ENCODE measurements around the gene CFHR5. TPM values are rescaled to one million over a fixed set of nuclear protein-coding genes. Genes with fewer than 3 reads are reported as not detected.

CFHR5 gene
- total and polyA plus RNA-seq, 4 donors = not detected

GRCh38 chr1:197017558-197018146, 40.3 kb downstream of the CFHR5 start:
- no peaks in the 10 kb centered on the region for H3K36me3 ChIP-seq (ENCODE audit: control insufficient read depth in 4 of 4, insufficient read depth in 4 of 4, low read length in 4 of 4)
- 60 to 71% methylated on average over 8 of the region's 8 CpGs for WGBS, 2 donors
- H3K9ac ChIP-seq (ENCODE audit: insufficient read depth in 1 of 2, low read length in 2 of 2) = no peak overlapping the region
- ATAC-seq (ENCODE audit: insufficient read depth, low FRiP score) (no peak), DNase-seq (peak in 2 of 3 donors; percentile 17 to 43)
- no peak overlapping the region for H3K27ac ChIP-seq (ENCODE audit: low read depth in 1 of 2, low read length in 1 of 2)
- peaks cover 0 to 2% (median 0%) of the 10 kb centered on the region in 4 donors for H3K9me3 ChIP-seq (ENCODE audit: control insufficient read depth in 4 of 4, insufficient read depth in 3 of 4, low read length in 3 of 4)
- H3K4me1 ChIP-seq (ENCODE audit: control insufficient read depth in 5 of 5, insufficient read depth in 5 of 5, low read length in 5 of 5) = no peaks in the 10 kb centered on the region
- H3K27me3 ChIP-seq (ENCODE audit: control insufficient read depth in 3 of 3, insufficient read depth in 3 of 3, low read length in 2 of 3) = no peaks in the 10 kb centered on the region
- no peak overlapping the region for H3K4me3 ChIP-seq
- TF ChIP-seq CTCF (IDR thresholded peaks at IDR 0.05; ENCODE audit: control extremely low read depth, extremely low read depth) = no peak

GRCh38 chr1:197021716-197022115, 44.4 kb downstream of the CFHR5 start:
- no peak for TF ChIP-seq CTCF (IDR thresholded peaks at IDR 0.05; ENCODE audit: control extremely low read depth, extremely low read depth)
- Histone ChIP-seq H3K36me3 (ENCODE audit: control insufficient read depth in 4 of 4, insufficient read depth in 4 of 4, low read length in 4 of 4) (no peaks in the 10 kb centered on the region), H3K9ac (ENCODE audit: insufficient read depth in 1 of 2, low read length in 2 of 2) (no peak overlapping the region), H3K4me1 (ENCODE audit: control insufficient read depth in 5 of 5, insufficient read depth in 5 of 5, low read length in 5 of 5) (no peaks in the 10 kb centered on the region), H3K9me3 (ENCODE audit: control insufficient read depth in 4 of 4, insufficient read depth in 3 of 4, low read length in 3 of 4) (no peaks in the 10 kb centered on the region), H3K27me3 (ENCODE audit: control insufficient read depth in 3 of 3, insufficient read depth in 3 of 3, low read length in 2 of 3) (no peaks in the 10 kb centered on the region), H3K27ac (ENCODE audit: low read depth in 1 of 2, low read length in 1 of 2) (no peak overlapping the region), H3K4me3 (no peak overlapping the region)
- DNase-seq = no peak
- WGBS, 2 donors = 29 to 49% methylated on average over 4 of the region's 4 CpGs
- no peak for ATAC-seq (ENCODE audit: insufficient read depth, low FRiP score)

GRCh38 chr1:197024460-197024859, 47.1 kb downstream of the CFHR5 start:
- TF ChIP-seq CTCF (IDR thresholded peaks at IDR 0.05; ENCODE audit: control extremely low read depth, extremely low read depth) = no peak
- DNase-seq (peak in 2 of 3 donors; percentile 6 to 29), ATAC-seq (ENCODE audit: insufficient read depth, low FRiP score) (peak; percentile 19)
- Histone ChIP-seq H3K27ac (ENCODE audit: low read depth in 1 of 2, low read length in 1 of 2) (no peak overlapping the region), H3K36me3 (ENCODE audit: control insufficient read depth in 4 of 4, insufficient read depth in 4 of 4, low read length in 4 of 4) (no peaks in the 10 kb centered on the region), H3K27me3 (ENCODE audit: control insufficient read depth in 3 of 3, insufficient read depth in 3 of 3, low read length in 2 of 3) (no peaks in the 10 kb centered on the region), H3K4me1 (ENCODE audit: control insufficient read depth in 5 of 5, insufficient read depth in 5 of 5, low read length in 5 of 5) (no peaks in the 10 kb centered on the region), H3K9me3 (ENCODE audit: control insufficient read depth in 4 of 4, insufficient read depth in 3 of 4, low read length in 3 of 4) (no peaks in the 10 kb centered on the region), H3K4me3 (no peak overlapping the region), H3K9ac (ENCODE audit: insufficient read depth in 1 of 2, low read length in 2 of 2) (no peak overlapping the region)
- 65 to 89% methylated on average over 1 of the region's 1 CpG for WGBS, 2 donors

- no peak for ATAC-seq (ENCODE audit: insufficient read depth, low FRiP score)
- no peaks in the 10 kb centered on the region for H3K36me3 ChIP-seq (ENCODE audit: control insufficient read depth in 4 of 4, insufficient read depth in 4 of 4, low read length in 4 of 4)
Measured at GRCh38 chr1:197027359-197027758, 50.0 kb downstream of the CFHR5 start.

More at GRCh38 chr1:197027359-197027758, 50.0 kb downstream of the CFHR5 start:
- no peaks in the 10 kb centered on the region for H3K9me3 ChIP-seq (ENCODE audit: control insufficient read depth in 4 of 4, insufficient read depth in 3 of 4, low read length in 3 of 4)
- H3K27me3 ChIP-seq (ENCODE audit: control insufficient read depth in 3 of 3, insufficient read depth in 3 of 3, low read length in 2 of 3) = no peaks in the 10 kb centered on the region
- no peak for TF ChIP-seq CTCF (IDR thresholded peaks at IDR 0.05; ENCODE audit: control extremely low read depth, extremely low read depth)
- H3K4me3 ChIP-seq = no peak overlapping the region
- H3K9ac ChIP-seq (ENCODE audit: insufficient read depth in 1 of 2, low read length in 2 of 2) = no peak overlapping the region
- H3K4me1 ChIP-seq (ENCODE audit: control insufficient read depth in 5 of 5, insufficient read depth in 5 of 5, low read length in 5 of 5) = no peaks in the 10 kb centered on the region
- DNase-seq = no peak
- no peak overlapping the region for H3K27ac ChIP-seq (ENCODE audit: low read depth in 1 of 2, low read length in 1 of 2)
- 81 to 89% methylated on average over 6 of the region's 6 CpGs for WGBS, 2 donors

Measured in lung (tissue), 12 donors.